CD4-positive, alpha-beta T cell treated with Interleukin-21 for 1 hour (primary cell): ENCODE data around the gene DDO.

Source experiments
- DNase-seq: peaks from one replicate; pipeline ENCODE4 v3.0.0-alpha.2; 2020

DDO gene

GRCh38 chr6:110419028-110419739, 3.8 kb upstream of the DDO start:
- DNase-seq, result no peak

DNA sequence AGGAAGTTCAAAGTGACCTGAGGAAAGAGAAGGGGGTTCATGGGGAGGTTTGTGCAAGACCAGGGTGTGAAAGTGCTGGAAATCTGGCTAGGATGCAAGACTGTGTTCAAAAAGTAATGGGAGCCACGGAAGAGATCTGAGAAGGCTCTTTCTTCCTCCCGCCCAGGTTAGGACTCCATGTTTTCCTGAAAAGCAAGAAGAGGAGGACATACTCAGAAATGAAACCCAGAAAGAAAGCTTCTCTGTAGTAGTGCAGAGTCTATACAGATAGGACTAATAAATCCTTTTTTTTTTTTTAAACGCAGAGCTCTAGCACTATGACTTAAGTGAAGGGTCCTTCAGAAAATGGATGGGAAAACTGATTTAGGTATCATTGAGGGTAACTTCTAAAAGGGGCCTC, 3.2 kb upstream of the DDO start:
- no peak for DNase-seq

- DNase-seq, result no peak
These were observed 706 bp downstream of the DDO start for GRCh38 chr6:110414669-110415068.

GRCh38 chr6:110412360-110412759, 3.0 kb downstream of the DDO start:
- no peak for DNase-seq

- DNase-seq, result no peak
These were observed 4.9 kb downstream of the DDO start for GRCh38 chr6:110410511-110410910.

DNA sequence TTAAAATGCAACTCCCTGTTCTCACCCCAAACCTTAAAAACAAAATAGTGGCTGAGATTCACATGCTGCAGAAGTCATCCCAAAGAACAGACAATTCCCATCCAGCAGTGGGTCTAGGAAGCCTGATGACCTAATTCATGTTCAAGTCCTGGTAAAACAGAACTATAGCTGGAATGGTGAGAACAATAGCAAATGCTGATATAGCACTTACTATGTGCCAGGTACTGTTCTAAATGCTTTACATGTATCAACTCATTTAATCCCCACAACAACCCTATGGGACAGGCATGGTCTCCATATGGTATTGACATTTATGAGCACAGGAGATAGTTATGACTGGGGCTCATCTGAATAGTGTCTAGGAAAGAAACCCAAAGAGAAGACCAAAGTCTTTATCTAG, 5.6 kb downstream of the DDO start:
- no peak for DNase-seq

- no peak for DNase-seq
These were observed 6.5 kb downstream of the DDO start for GRCh38 chr6:110408901-110409300.

DNA sequence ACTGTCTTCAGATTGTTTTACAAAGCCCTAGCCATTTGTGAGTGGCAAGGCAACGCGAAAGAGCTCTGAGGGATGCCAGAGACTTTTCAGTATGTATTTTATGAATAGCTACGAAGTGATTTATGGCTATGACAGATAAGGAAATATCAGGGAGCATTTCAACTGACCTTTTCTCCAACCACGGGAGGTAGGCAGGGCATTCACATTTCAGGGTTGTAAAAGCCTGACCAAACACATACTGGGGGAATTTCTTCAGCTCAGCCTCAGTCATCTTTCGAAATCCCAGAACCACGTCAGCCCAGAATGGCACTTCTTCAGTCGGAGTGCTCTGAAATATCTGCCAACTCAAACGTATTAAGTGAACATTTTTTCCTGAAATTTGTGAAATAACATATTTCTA, 10.8 kb downstream of the DDO start:
- DNase-seq, result no peak

DNA sequence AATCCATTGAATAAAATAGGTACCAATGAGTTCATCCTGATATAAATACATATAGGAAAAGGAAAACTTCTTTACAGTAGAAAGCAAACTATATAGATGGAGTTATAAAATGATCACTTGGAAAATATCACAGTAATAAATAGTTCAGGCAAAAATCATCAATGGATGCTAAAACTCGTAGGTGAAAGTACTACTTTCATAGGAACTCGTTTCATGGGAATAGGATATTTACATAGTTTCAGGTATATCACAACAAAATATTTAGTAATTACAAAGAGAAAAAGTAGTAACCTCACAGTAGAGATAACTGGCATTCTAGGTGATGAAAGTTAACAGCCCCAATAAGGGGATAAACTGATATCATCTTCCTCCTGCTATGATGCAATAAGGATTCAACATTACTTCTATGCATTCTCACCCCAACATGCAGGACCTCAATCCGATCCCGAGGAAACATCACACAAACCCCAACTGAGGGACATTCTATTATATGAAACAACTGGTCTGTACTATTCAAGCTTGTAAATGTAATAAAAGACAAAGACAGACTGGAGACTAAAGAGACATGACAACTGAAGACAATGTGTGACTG, 13.7 kb downstream of the DDO start:
- no peak for DNase-seq

DNA sequence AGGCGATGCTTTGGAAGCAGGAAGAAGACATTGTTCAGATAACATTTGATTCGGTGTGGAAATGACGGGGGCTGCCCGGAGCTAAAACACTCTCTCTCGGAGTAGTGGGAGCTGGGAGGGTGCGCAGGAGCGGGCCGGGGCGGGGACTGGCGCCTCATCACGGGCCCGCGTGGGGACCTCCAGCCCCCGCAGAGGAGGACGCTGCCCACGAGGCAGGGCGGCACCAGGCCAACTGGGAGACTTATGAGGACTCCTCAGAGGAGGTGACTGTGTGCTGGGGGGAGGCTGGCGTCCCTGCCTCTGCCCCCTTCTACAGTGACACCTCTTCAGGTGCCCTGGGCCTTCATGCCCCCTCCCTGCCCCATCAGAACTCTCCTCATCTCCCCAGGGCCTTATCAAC, 15.2 kb downstream of the DDO start:
- no peak for DNase-seq

DNA sequence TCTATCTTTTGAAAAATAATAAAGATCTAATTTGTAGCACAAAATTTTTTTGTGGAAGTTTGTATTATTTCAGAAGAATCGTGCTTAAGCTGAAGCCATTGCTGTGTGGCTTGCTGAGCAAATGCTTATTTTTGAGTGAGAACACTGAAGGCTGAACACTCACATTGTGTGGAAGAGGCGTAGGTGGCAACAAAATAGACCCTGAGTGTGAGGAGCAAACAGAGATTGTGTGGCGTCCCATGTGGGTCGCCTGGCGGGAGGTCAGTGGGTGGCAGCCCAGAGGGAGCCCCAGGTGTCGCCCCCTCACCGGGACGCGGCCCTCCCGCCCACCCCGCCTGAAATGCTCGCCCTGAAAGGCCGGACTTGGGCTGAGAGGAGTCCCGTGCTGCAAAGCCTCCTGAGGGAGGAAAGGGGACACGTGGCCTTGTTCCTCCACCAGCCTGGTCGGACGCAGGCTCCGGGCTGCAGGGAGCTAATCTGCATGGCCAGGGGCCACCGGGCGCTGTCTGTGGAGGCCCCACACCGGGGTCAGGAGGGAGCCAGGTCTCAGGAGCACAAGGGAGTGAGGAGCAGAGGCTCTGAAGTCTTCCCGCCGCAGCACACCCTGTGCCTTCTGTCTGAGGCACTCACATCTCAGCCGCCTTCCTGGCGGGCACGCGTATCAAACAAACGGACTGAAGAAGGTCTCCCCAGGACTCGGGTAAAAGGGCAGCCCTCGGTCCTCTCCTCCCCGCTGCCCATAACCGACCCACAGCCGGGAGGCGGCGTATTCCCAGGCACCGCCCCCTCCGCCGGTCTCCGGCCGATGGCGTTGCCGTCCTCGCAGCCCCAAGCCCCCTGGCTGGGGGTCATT, 15.9 kb downstream of the DDO start:
- no peak for DNase-seq

DNA sequence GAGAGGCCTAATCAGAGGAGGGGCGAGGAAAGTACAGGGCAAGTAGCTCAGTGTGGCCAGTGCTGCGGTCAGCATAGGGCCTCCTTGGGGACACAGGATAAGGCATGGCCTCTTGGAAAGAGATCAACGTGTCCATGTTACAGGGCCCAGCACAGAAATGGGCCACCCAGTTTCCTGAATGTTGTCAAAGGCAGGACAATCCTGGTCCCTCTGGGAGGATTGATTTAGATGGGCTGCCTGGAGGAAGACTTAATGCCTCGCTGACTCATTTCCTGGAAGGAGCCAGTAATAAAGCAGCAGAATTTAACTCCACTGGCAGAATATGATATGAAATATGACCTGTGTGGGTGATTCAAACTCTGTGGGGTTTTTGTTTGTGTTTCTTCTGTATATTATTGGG, 16.6 kb downstream of the DDO start:
- DNase-seq, result no peak

- no peak for DNase-seq
These were observed 20.2 kb downstream of the DDO start for GRCh38 chr6:110395221-110395620.

DNA sequence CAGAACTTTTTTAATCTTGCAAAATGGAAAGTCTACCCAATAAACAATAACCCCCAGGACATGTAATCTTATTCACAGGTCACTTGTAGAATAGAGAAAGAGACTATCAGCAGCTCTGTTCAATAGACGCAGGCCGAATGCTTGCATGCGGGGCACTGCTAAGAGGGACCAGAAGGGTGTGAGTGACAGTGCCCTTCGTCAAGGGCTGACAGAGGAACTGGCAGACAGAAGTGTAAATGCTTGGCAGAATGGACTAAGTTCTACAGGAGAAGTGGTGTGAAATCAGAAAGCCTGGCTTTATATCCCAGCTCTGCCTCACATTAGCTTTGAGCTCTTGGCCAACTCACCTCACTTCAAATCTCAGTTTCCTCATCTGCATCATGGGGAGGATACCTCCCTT, 21.0 kb downstream of the DDO start:
- DNase-seq, result no peak

- no peak for DNase-seq
These were observed 22.6 kb downstream of the DDO start for GRCh38 chr6:110392727-110393126.

DNA sequence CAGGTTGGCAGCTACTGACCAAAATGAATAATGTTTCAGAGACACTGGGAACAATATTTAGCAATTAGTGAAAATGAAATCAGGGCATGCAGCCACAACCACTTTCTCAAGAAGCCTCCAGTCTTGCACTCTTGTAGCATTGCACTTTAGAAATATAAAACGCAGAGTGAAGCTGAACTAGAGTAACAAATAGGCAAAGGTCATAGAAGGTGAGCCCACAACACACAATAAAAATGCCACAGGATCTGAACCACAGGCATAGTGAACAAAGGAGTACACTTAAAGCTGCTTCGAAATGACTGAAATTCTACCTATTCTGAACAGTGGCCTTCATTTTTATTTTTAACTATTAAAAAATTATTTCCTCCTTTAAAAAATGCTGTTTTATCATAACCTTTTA, 25.0 kb downstream of the DDO start:
- no peak for DNase-seq

DNA sequence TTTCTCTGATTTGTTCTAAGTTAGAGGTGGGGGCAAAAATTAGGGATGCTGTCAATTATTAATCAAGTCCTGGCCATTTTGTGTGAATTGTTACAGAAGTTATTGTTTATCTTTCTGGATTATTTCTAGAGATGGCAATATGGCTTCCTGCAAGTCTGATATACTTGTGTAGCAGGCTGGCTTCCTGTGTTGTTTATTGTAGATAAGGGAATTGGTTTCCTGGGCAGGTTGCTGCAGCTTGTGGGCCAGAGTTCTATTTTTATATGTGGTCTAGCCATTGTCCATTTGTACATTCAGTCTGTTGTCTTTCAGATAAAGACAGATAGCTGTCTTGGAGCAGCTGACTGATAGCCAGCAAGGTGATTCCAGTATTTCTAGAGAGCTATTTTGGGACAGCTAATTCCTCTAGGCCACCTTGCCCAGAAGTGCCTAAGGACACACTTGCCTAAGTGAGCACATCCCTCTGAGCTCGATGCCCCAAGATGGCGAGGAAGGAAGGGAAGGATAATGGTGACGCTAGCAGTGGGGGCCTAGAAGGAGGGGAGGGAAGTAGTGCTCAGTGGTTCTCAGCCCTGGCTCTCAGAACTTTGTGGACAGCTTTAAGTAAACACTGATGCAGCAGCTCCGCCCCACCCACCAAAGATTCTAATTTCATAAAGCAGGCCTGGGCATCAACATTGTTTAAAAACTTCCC, 25.5 kb downstream of the DDO start:
- DNase-seq, result no peak

- DNase-seq, result no peak
These were observed 27.4 kb downstream of the DDO start for GRCh38 chr6:110387986-110388385.

DNA sequence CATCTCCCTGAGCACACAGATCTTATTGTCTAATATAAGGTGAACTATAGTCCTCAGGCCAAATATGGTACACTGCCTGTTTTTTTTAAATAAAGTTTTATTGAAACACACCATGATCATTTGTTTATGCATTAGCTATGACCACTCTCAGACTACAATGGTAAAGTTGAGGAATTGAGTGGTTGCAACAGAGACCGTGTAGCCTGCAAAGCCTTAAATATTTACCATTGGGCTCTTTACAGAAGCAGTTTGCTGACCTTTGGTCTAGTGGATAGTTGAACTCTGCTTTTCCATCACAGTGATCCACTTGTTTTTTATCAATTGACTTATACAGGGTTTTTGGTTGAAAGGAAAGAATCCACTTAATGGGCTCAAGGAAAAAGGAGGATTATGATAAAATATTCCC, 29.9 kb downstream of the DDO start:
- DNase-seq, result no peak

- no peak for DNase-seq
These were observed 36.8 kb downstream of the DDO start for GRCh38 chr6:110378552-110378951.

DNA sequence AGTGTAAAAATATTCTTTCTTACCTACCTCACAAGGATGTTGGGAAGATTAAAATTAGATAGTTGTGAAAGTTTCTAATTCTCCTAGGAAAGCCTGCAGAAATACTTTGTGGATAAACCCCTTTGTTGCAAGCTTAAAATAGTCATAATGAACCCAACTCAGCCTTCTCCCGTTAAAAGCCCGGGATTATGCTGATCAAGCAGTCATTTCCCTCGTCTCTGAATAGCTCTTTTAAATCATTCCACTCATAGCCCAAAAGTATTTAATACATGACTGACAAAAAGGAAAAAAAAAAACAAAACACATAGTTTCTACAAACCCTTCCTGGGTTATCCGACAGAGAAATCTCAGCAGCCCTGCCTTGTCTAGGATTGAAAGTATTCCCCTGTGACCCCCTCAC, 46.3 kb downstream of the DDO start:
- DNase-seq, result no peak

- DNase-seq, result no peak
These were observed 47.1 kb downstream of the DDO start for GRCh38 chr6:110368284-110368683.

DNA sequence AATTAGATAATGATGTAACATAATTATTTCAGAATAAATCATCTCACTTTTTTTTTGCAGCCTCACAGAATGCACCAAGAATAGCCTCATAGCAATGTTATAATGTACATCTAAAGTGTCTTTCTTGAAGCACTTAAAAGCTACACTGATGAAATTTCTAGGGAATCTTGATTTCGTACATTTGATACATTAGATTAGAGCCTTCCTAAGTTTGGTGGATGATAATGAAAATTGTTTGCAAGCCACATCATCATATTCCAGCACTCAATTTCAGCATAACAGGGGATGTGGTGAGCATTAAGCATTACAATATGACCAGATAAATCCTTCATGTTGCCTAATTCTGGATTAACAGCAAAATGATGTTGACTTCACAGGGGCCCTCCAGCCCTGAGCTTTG, 47.5 kb downstream of the DDO start:
- no peak for DNase-seq

- DNase-seq, result no peak
These were observed 48.4 kb downstream of the DDO start for GRCh38 chr6:110366975-110367374.
